ENCODE data around the gene NCOR2.

The NCOR2 gene

DNA sequence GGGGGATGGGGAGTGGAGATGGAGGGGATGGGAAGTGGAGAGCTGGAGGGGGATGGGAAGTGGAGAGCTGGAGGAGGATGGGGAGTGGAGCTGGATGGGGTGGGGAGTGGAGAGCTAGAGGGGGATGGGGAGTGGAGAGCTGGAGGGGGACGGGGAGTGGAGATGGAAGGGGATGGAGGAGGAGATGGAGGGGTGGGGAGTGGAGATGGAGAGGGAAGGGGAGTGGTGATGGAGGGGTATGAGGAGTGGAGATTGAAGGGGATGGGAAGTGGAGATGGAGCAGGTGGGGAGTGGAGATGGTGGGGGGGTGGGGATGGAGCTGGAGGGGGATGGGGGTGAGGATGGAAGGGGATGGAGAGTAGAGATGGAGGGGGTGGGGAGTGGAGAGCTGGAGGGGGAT lies 26.1 kb downstream of the NCOR2 start:
- DNase-seq, result no peak

DNA sequence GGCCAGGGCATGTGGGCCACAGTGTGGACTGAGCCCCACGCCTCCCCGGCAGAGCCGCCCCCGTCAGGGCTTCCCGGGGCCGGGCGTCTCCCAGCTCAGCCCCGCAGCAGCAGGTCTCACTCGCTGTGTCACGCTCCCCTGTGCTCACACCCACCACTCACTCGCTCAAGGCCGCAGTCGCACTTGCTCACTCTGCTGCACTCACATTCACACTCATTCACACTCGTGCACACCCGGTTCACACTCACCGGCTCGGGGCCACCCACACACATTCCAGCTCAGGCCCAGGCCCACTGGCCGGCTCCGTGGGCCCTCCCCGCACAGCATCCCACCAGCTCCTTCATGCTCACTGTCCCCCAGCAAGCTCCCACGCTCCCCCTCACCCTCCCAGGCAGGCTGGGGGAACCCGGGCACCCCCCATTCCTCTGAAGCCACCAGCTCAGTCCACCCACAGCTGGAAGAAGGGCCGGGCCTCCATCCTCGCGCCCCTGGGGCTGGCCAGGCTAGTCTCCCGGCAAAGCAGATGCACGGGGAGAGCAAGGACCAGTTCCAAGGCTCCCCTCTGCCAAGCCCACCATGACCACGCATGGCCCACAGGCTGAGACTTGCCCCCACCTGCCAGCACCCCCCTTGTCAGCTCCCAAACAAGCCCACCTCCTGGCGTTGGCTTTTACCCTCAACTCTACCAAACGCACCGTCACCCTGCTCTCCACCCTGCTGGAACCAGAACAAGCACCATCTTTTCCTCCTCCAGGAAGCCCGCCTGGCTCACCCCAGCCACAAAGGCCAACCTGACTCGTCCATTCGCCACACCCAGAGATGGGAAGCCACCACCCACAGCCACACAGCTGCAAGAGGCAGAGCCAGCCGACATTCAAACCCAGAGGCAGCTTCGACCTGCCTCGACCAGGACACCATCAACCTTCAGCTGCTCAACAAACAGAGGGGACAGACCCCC lies 28.0 kb downstream of the NCOR2 start:
- no peak for DNase-seq

DNA sequence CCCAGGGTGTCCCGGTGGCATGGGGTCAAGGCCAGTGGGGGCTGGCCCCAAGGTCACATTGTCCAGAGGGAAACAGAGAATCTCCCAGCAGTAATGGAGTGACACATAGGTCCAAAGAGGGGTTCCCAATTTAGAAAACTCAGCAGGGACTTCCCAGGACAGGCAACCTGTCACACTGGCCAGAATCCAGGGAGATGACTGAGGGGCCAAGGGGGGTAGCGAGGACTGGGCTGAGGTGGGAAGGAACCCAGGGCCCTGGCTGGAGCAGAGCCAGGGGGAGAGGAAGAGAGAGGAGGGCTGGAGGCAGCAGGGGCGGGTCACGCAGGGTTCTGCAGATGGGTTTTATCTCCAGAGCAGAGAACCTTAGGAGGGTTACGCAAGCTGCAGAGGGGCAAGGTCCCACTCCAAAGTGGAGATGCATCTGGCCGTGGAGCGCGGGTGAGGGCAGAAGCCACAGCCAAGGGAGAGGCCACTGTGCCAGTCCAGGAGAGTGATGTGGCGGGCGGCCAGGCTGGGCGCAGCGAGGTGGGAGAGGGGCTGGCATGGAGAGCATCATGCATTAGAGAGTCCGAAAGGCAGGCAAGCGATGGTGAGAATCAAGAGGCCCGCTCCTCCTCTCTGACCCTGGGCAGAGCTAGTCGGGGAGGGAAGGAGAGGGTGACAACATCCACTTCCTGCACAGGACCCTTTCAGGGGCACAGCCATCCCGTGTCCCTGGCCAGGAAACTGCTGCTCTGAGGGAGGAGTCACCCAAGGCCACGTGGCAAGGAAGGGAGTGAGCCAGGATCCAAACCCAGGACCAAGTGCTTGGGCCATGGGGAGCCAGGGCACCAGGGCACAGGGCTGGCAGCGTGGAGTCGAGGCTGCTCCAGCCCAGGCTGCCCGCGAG lies 29.0 kb downstream of the NCOR2 start:
- peak; percentile 80 for DNase-seq

DNA sequence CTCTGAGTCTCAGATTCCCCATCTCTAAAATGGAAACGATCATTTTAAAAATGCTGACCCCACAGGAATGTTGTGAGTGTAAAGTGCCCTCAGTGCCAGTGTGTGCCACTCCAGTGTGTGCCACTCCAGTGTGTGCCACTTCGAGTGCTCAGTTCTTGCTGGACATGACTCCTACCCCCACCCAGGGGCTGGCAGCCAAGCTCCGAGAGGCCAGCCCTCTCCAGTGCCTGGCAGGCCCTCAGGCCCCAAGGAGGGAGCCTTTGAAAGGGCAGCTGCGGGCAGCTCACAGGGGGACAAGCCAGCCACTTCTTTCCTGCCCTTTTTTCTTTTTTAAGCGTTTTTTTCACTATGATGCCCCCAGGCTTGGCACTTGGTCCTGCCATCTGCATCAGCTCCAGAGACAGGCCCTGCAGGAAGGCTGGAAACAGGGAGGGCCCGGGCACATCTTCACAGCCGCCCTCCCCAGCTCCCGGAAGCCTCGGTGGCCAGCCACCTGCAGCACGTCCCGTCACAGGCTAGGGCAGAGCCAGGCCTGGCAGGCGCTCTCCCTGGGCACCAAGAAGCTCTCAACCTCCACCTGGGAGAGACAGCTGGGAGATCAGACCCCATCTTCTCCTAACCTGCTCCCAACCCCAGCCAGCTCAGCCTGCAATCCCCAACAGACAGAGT lies 29.8 kb downstream of the NCOR2 start:
- no peak for DNase-seq

DNA sequence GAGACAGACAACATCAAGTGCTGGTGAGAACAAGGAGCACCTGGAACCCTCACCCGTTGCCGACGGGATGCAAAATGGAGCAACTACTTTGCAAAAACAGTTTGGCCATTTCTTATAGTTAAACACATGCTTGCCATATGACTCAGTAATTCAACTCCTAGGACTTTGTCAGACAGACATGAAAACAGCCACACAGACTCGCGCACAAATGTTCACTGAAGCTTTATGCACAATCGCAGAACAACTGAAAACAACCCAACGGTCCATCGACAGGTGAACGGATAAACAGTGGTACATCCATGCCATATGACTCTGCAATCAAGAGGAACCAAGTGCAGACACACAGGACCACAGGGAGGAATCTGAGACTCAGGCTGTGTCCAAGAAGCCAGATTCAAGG lies 30.8 kb downstream of the NCOR2 start:
- no peak for DNase-seq

DNA sequence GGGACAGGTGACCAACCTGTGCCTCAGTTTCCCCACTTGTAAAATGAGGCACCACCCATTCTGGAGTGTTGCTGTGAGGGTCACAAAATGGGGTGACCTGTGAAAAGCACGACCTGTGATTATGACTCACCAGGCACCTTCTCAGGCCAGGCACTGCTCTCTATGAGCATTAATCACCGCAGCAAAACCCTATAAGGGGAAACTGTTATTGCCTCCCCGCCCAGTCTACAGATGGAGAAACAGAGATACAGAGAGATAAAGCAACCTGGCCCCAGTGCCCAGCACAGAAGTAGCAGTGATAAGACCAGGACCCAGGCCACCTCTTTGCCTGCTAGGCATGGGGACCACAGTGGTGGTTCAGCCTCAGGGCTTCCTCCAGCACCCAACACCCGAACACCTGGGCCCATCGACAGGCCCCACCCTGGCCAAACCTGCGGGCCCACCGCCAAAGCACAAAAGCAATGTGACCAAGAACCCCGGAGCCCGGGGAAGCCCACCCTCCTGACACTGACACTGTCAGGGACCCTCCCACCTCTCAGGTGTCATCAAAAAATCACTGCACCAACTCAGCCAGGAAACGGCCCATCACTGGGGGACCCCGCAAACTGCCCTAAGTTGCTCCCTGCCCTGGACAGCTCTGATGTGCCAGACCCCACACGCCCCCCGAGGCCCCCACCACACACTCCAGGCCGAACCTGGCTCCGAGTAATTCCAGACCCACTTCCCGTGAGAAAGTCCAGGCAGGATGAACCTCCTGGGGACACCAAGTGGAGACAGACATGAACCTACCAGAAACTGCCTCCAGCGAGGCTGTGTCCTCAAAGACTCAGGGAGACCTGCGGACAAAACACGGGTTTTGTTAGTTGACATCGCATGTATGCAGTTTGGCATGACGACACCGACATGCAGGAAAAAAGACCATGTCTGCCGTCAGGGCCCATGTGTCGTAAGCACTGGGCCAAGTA lies 32.4 kb downstream of the NCOR2 start:
- no peak for DNase-seq

DNA sequence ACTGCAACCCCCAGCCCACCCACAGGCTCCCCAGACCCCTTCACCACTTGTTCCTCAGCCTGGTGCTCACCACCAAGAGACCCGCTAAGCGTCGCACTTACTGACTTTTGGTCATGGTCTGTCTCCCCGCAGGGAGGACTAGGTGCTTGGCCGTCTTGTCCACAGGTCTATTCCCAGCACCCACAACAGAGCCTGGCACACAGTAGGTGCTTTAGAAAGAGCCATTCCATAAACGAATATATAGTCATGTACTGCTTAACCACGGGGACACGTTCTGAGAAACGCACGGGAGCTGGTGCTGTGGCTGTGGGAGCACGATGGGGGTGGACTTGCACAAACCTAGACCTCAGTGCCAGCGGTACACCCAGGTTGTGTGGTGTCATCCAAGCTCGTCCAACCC lies 34.0 kb downstream of the NCOR2 start:
- no peak for DNase-seq

DNA sequence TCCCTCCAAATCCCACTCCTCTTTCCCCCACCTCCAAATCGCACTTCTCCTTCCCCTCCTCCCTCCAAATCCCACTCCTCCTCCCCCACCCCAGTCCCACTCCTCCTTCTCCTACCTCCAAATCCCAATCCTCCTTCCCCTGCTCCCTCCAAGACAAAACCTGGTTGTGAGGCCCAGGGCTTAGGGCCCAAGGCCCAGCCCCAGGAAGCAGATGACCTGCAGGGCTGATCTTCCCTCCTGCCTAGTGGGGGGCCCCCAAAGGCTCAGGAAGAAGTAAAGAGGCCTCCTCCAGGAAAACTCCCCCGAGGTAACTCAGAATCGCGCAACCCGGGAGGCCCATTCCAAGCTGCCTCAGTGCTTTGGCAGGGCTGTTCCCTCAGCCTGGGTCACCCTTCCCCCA lies 34.4 kb downstream of the NCOR2 start:
- no peak for DNase-seq

DNA sequence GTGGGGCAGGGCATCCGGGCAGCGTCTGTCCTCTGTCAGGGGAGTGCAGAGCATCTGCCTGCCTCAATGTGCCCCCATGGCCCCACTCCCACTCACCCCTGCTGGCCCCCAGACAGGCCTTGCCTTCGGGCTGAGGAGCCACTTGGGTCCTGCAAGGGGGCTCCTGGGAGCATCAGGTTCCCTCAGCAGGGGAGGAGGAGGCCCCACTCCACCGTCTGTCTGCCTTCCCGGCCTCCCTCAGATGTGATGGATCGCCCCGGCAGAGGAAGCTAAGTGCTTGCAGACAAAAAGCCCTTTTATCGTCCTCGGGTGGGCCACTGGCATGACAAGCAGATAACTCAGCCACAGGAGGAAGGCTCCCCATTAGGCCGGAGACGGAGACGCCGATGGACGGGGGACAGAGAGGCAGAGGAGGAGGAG lies 35.1 kb downstream of the NCOR2 start:
- no peak for DNase-seq

DNA sequence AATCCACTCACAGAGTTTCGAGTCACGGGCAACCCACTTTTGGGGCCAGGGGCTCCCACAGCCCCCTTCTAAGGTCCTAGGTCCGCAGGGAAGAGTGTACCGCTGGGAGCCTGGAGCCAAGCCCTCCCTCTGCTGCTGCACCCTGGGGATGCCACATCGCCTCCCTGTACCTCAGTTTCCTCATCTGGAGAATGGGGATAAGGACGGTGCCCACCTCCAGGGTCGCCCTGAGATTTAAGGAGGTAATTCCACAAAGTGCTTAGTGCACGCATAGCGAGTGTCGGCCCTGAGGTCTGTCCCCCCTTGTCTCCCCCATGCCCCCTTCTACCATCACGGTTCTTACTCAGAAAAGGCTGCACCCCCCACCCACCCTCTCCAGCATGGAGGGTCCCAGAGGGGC lies 35.5 kb downstream of the NCOR2 start:
- no peak for DNase-seq

DNA sequence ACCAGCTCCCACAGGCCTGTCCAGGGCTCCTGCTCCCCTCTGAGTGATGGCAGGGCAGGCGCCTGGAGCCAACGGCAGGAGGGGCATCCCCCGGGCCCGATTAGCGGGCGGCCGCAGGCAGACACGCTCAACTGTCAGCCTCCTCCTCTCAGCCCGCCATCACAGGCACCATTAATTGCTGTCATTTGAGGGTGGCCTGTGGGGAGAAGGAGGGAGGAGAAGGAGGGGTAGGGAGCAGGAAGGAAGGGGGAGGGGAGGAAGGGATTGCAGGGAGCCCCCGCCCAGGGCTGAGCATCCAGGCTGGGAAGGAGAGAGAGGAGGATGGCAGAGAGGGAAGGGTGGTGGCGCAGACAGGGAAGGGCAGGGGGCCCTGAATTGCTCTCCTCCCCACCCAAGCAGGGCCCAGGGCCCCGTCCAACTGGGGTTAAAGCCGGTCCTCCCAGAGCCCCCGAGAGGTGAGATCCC lies 36.1 kb downstream of the NCOR2 start:
- DNase-seq, result no peak

DNA sequence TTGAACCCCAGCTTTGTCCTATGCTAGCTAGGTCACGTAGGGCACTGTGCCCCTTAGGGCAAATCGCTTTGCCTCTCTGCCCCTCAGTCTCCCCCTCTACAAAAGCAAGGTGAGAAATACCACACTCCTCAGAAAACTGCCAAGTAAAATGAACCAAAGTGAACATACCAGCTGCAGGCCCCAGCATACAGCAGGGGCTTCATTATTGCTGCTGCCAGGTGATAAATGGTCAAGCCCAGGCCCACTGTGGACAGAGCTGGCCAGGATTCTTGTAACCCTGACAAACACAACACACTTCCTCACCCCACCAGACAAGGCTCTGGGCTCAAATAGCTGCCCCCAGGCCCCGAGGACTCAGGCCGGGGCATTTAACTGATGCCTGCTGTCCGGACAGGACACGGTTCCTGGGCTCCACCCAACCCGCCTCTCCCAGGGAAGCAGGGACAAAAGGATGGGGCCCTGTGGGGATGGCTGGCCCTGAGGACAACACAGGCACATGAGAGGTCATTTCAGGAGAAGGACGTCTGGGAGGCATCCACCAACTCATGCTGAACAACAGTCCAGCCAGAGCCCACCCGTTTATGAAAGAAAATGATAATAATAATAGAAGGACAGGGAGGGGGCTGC lies 36.7 kb downstream of the NCOR2 start:
- no peak for DNase-seq

DNA sequence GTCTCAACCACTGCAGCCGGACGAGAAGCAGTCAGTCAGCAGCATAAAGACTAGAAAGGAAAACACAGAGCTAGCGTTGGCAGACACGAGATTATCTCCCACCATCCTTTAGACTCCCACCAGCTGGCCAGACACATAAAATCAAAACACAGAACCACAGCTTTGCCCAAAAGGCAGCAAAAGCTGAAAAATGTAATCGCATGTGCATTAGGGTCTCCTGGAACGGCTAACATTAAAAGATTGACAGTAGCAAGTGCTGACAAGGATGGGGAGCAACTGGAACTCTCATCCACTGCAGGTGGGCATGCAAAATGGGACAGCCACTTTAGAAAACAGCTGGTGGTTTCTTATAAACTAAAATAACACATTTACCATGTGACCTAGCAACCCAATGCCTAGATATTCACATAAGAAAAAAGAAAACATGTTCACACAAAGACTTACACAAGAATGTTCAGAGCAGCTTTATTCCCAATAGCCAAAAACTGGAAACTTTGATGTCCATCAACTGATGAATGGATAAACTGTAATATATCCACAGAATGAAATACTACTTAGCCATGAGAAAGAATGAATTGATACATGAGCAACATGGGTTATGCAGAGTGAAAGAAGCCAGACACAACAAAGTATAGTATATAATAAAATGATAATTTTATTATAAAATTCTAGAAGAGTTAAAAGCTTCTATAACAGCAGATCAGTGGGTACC lies 37.7 kb downstream of the NCOR2 start:
- DNase-seq, result no peak

DNA sequence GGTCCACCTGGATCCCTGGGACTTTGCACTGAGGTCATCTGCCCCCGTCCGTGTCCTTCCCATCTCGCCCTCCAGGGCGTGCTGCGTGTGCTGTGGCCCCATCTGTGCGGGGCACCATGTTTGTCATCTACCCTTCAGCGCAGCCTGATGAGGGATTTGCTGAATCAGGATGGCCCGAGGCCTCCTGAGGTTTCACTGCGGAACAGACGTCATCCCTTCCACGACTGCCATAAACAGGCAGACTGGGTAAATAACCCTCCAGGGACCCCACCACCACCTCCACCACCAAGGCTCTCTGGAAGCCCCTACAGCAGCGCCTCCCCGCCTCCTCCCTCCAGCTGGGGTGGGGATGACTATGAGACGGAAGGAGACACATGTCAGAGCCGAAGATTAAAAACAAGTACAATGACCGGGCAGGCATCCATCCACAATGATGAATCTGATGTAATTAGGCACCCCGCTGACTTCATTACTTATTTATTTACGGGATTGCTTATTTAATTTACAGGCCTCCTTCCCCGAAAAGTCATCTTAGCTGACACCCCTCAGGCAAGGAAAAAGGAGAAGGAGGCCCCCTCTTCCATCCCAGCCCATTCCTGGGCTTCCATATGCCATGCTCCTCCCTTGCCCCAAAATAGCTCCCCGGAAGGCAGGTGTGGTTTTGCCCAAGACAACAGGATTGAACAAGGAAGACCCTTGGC lies 39.4 kb downstream of the NCOR2 start:
- DNase-seq, result no peak

DNA sequence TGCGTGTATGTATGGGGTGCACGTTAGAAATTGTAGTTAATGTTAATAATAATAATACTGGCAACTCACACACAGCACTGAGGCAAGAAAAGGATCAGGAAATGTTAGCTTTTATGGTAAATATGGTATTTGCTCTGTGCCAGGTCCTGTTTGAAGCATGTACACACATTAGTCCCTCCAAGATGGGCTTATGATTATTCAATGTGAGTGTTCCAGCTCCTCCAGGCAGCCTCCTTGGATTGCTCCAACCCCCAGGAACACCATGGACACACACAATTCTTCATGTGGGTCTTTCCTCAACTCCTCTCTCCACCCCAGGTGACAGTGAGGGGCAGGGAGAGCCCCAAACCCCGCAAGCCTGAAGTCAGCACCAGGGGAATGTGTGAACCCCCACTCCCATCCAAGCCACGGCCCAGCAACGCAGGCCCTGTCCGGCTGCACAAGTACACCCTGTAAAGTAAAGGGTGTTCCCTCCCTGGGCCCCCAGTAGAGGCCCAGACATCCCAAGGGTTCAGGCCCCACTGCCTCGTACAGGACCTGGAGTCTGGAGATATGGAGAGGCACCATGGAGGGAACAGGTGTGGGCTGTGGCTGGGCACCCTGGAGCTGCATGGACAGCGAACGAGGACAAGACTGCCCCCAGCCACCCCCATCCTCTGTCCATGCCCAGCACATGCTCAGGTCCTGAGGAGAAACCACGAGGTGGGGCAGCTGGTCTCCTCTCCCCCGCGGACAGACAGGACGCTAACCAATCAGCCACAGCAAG lies 41.3 kb downstream of the NCOR2 start:
- DNase-seq, result no peak

DNA sequence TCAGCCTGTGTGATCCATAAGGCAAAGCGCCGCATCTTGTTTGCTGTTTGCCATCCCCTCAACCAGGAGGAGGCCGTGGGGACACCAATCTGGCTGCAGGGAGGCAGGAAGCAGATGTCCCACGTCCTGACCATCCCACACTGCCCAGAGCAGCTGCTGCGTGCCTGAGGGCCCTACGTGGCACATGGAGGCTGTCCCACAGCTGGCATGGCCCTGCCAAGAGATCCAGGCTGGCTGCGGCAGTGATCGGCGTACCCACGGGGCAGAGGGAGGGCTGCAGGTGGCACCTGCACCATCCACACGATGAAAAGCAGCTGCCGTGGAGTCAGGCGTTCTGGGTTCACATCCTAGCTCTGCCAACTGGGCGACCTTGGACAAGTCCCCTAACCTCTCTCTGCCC lies 42.0 kb downstream of the NCOR2 start:
- DNase-seq, result no peak

DNA sequence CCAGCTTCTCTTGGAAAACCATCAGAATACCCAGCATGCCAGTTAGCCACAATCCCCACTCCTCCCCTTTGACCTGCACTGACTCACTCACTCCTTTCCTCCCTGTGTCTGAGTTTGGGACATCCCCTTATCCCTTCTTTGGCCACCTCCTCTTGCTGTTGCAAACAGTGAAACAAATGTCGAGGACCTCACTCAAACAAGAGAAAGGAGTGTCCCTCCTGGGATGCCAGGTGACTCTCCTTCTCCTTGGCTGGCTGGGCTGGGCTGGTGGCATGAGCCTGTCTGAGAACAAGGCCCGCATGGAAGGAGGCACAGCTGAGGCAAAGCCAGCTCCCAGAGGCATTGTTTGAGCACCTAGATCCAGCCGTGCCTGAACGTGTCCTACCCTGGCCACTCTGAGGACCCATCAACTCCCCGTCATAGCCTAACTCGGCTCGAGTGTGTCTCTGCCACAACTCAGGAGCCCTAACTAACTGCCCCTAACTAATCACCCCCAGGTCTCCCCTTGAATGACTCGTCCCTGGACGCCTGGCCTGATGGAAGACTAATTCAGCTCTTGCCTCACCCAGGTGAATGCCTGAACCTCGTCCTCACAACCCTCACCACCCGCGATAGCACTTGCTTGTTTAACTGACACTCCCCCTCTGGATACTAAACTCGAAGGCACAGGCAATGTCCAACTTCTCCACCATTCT lies 43.0 kb downstream of the NCOR2 start:
- no peak for DNase-seq

DNA sequence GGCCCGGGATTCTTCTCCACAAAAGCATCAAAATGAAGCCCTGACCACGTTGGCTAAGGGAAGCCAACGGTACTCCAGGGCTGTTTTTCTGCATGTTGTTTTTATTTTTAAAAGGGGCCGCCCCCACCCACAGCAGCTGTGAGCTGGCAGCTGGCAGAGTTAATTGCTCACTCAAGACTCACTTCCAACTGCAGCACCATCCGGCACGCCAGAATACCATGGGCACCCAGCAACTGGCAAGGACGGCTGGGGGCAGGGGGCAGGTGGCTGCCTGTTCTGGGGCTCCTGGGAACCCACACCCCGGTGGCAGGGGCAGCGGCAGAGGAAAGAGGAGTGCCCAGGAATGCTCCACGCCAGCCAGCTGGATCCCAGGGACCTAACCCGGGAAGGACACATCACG lies 44.3 kb downstream of the NCOR2 start:
- no peak for DNase-seq

DNA sequence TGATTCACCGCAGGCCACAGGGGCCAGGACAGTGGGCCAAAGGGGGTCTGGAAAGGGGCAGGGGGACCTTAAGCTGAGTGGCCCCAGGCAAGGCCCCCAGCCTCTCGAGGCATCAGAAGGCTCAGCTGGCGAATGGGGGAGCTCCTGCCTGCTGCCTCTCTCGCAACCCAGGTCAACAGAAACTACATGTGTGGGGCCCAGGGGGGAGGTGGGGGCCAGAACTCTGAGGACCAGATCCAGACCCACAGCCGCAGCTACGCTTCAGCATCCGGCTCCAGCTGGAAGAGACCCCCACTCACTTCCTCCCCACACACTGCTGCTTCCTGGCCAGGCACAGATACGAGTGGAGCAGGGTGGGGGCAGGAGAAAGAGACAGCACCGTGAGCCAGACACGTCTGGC lies 46.5 kb downstream of the NCOR2 start:
- no peak for DNase-seq
